Mammary epithelial cell (primary cell): Measurements from ENCODE around the gene CGNL1.

ENCODE experiments used
- EZH2 ChIP-seq: IDR thresholded peaks from 2 replicates; pipeline ENCODE4 v1.6.1; 2012; ENCODE audit warnings: low read length, inconsistent platforms, borderline replicate concordance
- TF ChIP-seq, protein P1 (sequence below), 2 donors: IDR thresholded peaks in 1 of 2; conservative IDR thresholded peaks in 1 of 2; 2 replicates each; pipeline ENCODE4 v1.5.1; 2011 to 2012; ENCODE audit warnings: inconsistent platforms in 2 of 2, low read length in 2 of 2, mild to moderate bottlenecking in 2 of 2, control low read depth in 1 of 2, low read depth in 1 of 2; ENCODE audit not compliant: insufficient read depth in 1 of 2; ENCODE audit errors: extremely low read depth in 1 of 2

DNA sequence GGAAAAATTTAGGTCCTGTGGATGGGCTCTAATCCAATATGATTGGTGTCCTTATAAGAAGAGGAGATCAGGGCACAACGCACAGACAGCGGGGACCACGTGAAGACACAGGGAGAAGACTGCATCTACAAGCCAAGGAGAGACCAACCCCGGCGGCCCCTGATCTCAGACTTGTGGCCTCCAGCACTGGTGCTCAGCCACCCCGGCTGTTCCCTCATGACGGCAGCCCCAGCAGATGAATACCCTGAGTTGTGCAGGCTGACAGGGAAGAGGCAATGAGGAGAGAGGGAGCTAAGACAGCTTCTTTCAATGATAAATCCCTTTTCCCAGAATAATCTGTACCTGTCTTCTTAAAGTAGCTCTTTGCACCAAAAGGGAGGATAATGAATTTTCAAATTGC is 33.3 kb upstream of the CGNL1 start:
- TF ChIP-seq EZH2: no peak
- TF ChIP-seq, protein P1, sequence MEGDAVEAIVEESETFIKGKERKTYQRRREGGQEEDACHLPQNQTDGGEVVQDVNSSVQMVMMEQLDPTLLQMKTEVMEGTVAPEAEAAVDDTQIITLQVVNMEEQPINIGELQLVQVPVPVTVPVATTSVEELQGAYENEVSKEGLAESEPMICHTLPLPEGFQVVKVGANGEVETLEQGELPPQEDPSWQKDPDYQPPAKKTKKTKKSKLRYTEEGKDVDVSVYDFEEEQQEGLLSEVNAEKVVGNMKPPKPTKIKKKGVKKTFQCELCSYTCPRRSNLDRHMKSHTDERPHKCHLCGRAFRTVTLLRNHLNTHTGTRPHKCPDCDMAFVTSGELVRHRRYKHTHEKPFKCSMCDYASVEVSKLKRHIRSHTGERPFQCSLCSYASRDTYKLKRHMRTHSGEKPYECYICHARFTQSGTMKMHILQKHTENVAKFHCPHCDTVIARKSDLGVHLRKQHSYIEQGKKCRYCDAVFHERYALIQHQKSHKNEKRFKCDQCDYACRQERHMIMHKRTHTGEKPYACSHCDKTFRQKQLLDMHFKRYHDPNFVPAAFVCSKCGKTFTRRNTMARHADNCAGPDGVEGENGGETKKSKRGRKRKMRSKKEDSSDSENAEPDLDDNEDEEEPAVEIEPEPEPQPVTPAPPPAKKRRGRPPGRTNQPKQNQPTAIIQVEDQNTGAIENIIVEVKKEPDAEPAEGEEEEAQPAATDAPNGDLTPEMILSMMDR (conservative IDR thresholded peaks at IDR 0.05 in 1 of 2, IDR thresholded peaks at IDR 0.05 in 1 of 2; ENCODE audit: extremely low read depth in 1 of 2, insufficient read depth in 1 of 2, low read depth in 1 of 2, low read length in 2 of 2): no peak
